DMS53 (cell line): ENCODE results near the gene FAM185A.
A peak's percentile ranks its signal among the peaks of the same experiment; 100 is the strongest.
"Not testable (repeated sequence)": the region's sequence is repeated elsewhere in the genome, so short reads cannot be mapped to it uniquely, and the experiment has no call there.

Experiments
- DNase-seq: peaks from one replicate; lab custom pipeline; 2025; lab: John Stamatoyannopoulos, UW

The FAM185A gene

GRCh38 chr7:102830197-102830596, 81.4 kb downstream of the FAM185A start:
- DNase-seq = no peak

- no peak for DNase-seq
These were observed 83.9 kb downstream of the FAM185A start for GRCh38 chr7:102832674-102833073.

GRCh38 chr7:102833343-102833742, 84.5 kb downstream of the FAM185A start:
- no peak for DNase-seq

GRCh38 chr7:102834466-102834865, 85.7 kb downstream of the FAM185A start:
- no peak for DNase-seq

GRCh38 chr7:102834999-102835398, 86.2 kb downstream of the FAM185A start:
- peak; percentile 9 for DNase-seq

- DNase-seq = no peak
These were observed 87.6 kb downstream of the FAM185A start for GRCh38 chr7:102836191-102836919.

- DNase-seq = no peak
These were observed 88.2 kb downstream of the FAM185A start for GRCh38 chr7:102836977-102837376.

- no peak for DNase-seq
These were observed 89.0 kb downstream of the FAM185A start for GRCh38 chr7:102837802-102838201.

GRCh38 chr7:102838572-102839101, 89.8 kb downstream of the FAM185A start:
- DNase-seq = not testable (repeated sequence)

- DNase-seq = no peak
These were observed 91.6 kb downstream of the FAM185A start for GRCh38 chr7:102840404-102840803.

GRCh38 chr7:102841290-102841689, 92.5 kb downstream of the FAM185A start:
- DNase-seq = no peak

- DNase-seq = no peak
These were observed 93.5 kb downstream of the FAM185A start for GRCh38 chr7:102842284-102842683.

GRCh38 chr7:102843850-102844249, 95.1 kb downstream of the FAM185A start:
- no peak for DNase-seq

GRCh38 chr7:102845346-102845745, 96.5 kb downstream of the FAM185A start:
- DNase-seq = no peak

- no peak for DNase-seq
These were observed 100.3 kb downstream of the FAM185A start for GRCh38 chr7:102849079-102849478.

- DNase-seq = no peak
These were observed 100.7 kb downstream of the FAM185A start for GRCh38 chr7:102849538-102849937.

GRCh38 chr7:102856036-102856435, 107.2 kb downstream of the FAM185A start:
- no peak for DNase-seq
